Osteoblast (primary cell): ENCODE data around the gene ACACB. TPM values are rescaled to one million over a fixed set of nuclear protein-coding genes. Genes with fewer than 3 reads are reported as not detected.
A peak's percentile ranks its signal among the peaks of the same experiment; 100 is the strongest.

Source experiments
- DNase-seq: peaks from one replicate; pipeline ENCODE4 v3.0.0; 2011; ENCODE audit warnings: low spot score, mixed read lengths; ENCODE audit not compliant: insufficient read length; ENCODE audit errors: missing footprints
- H2AFZ ChIP-seq: 2 replicates; pipeline ENCODE4 v1.6.0; 2011; ENCODE audit warnings: mild to moderate bottlenecking, low read length
- H3K27ac ChIP-seq: 2 replicates; pipeline ENCODE4 v1.5.1; 2011; ENCODE audit warnings: mild to moderate bottlenecking, low read depth, low read length, moderate library complexity
- H3K27me3 ChIP-seq: 2 replicates; pipeline ENCODE4 v1.6.0; 2012; ENCODE audit warnings: mild to moderate bottlenecking, control low read depth, inconsistent platforms, low read length, moderate library complexity; ENCODE audit not compliant: insufficient read depth
- H3K36me3 ChIP-seq: 2 replicates; pipeline ENCODE4 v1.5.1; 2011; ENCODE audit warnings: mild to moderate bottlenecking, low read length, control low read depth, moderate library complexity; ENCODE audit not compliant: insufficient read depth
- H3K4me1 ChIP-seq: 2 replicates; pipeline ENCODE4 v1.5.1; 2011; ENCODE audit warnings: mild to moderate bottlenecking, low read length, control low read depth, moderate library complexity; ENCODE audit not compliant: insufficient read depth
- H3K4me2 ChIP-seq: 2 replicates; pipeline ENCODE4 v1.6.0; 2011; ENCODE audit warnings: mild to moderate bottlenecking, low read length; ENCODE audit not compliant: insufficient read depth
- H3K4me3 ChIP-seq: fragments of 200-600 bp; sonication (generic); 3 replicates; pipeline ENCODE4 v1.5.1; 2012; ENCODE audit warnings: mild to moderate bottlenecking, low read length, inconsistent platforms; ENCODE audit not compliant: insufficient read depth
- H3K79me2 ChIP-seq: 2 replicates; pipeline ENCODE4 v1.6.0; 2012; ENCODE audit warnings: mild to moderate bottlenecking, low read length, control low read depth, inconsistent platforms; ENCODE audit not compliant: insufficient read depth
- H3K9me3 ChIP-seq: 2 replicates; pipeline ENCODE4 v1.5.1; 2011; ENCODE audit warnings: low read depth, low read length, control low read depth
- H4K20me1 ChIP-seq: 2 replicates; pipeline ENCODE4 v1.6.0; 2012; ENCODE audit warnings: mild to moderate bottlenecking, low read length, control low read depth; ENCODE audit not compliant: insufficient read depth
- CTCF ChIP-seq: IDR thresholded peaks from 2 replicates; pipeline ENCODE4 v1.5.1; 2011; ENCODE audit warnings: mild to moderate bottlenecking, low read depth, low read length, moderate library complexity; ENCODE audit errors: extremely low read depth
- total RNA-seq: library from RNA; depleted of rRNA; stranded (reverse); fragments of >200 nt; gene quantifications from 2 replicates; pipeline ENCODE4 v1.2.3, GENCODE V29; 2012

Gene ACACB
- total RNA-seq, 1 donor: 13.8 TPM

- Histone ChIP-seq H3K9me3 (no peaks in the 10 kb centered on the region), H3K4me3 (peak overlapping the region; percentile 91), H3K27ac (peak overlapping the region; percentile 83), H3K4me2 (peak overlapping the region; percentile 91), H3K79me2 (peaks cover 26% of the 10 kb centered on the region), H4K20me1 (no peaks in the 10 kb centered on the region), H2AFZ (peak overlapping the region; percentile 96), H3K36me3 (peaks cover 7% of the 10 kb centered on the region), H3K27me3 (no peaks in the 10 kb centered on the region), H3K4me1 (peaks cover 23% of the 10 kb centered on the region)
- DNase-seq: no peak
- no peak for TF ChIP-seq CTCF
Observed at GRCh38 chr12:109098651-109099050, 17.7 kb upstream of the ACACB start.

DNA sequence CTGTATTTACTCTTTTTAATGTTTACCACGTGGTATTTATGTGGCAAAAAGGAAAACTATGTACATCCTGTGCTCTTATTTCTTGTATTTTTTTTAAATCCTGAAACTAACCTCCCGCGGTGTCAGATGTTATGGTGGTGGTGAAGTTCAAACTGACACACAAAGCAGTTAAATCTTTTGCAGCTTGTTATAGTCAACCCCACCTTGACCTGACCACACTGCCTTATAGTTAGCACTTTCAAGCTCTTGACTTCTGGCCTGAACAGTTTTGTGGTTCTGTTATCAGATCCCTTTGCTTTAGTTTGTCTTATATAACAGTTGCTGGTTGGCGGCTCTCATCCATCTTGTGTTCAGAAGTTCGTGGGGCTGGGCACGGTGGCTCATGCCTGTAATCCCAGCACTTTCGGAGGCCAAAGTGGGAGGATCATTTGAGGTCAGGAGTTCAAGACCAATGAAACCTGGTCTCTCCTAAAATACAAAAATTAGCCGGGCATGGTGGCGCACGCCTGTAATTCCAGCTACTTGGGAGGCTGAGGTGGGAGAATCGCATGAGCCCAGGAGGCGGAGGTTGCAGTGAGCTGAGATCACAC lies 16.9 kb upstream of the ACACB start:
- no peak for TF ChIP-seq CTCF
- Histone ChIP-seq H2AFZ (no peak overlapping the region), H3K27me3 (no peaks in the 10 kb centered on the region), H3K9me3 (no peaks in the 10 kb centered on the region), H4K20me1 (no peaks in the 10 kb centered on the region), H3K4me3 (peak overlapping the region; percentile 91), H3K4me2 (peak overlapping the region; percentile 91), H3K36me3 (peaks cover 15% of the 10 kb centered on the region), H3K4me1 (peaks cover 23% of the 10 kb centered on the region), H3K79me2 (peaks cover 26% of the 10 kb centered on the region), H3K27ac (peak overlapping the region; percentile 83)
- DNase-seq: no peak

DNA sequence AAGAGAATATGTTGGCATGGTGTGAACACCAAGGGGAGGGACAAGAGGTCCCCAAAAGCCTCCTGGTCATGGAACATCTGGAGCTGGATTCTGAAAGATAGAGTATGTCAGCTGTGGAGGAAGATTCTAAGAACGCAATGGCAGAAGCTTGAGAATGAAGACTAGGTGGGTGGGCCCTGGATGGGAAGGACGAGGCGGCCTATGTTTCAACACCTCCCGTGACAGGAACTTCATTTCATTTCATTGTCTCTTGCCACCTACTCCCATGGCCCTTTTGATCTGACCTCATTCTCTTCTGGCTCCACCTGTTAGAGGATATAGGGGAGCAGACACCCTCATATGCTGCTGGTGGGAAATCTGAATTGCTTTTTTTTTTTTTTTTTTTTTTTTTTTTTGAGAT lies 15.6 kb upstream of the ACACB start:
- Histone ChIP-seq H2AFZ (no peak overlapping the region), H3K36me3 (peaks cover 25% of the 10 kb centered on the region), H3K27ac (no peak overlapping the region), H3K9me3 (no peaks in the 10 kb centered on the region), H3K79me2 (peaks cover 26% of the 10 kb centered on the region), H4K20me1 (no peaks in the 10 kb centered on the region), H3K4me3 (no peak overlapping the region), H3K27me3 (no peaks in the 10 kb centered on the region), H3K4me2 (no peak overlapping the region), H3K4me1 (peaks cover 23% of the 10 kb centered on the region)
- peak; percentile 32 for DNase-seq
- no peak for TF ChIP-seq CTCF

GRCh38 chr12:109102491-109102890 lies 13.9 kb upstream of the ACACB start:
- no peaks in the 10 kb centered on the region for H3K9me3 ChIP-seq
- H4K20me1 ChIP-seq: no peaks in the 10 kb centered on the region
- TF ChIP-seq CTCF: no peak
- H3K4me1 ChIP-seq: peaks cover 23% of the 10 kb centered on the region
- H3K4me3 ChIP-seq: no peak overlapping the region
- H3K4me2 ChIP-seq: peak overlapping the region; percentile 35
- no peak overlapping the region for H2AFZ ChIP-seq
- H3K36me3 ChIP-seq: peaks cover 33% of the 10 kb centered on the region
- no peaks in the 10 kb centered on the region for H3K27me3 ChIP-seq
- H3K27ac ChIP-seq: peak overlapping the region; percentile 73
- H3K79me2 ChIP-seq: peaks cover 26% of the 10 kb centered on the region
- DNase-seq: no peak
